DOHH2 (cell line): ENCODE measurements around the gene FAM181A.

Source experiments
- H3F3A ChIP-seq: fragments of 200-600 bp; sonication (generic), shearing (Covaris generic); 2 replicates; pipeline ENCODE4 v1.6.0; 2016; ENCODE audit warnings: antibody characterized with exemption, mild to moderate bottlenecking; ENCODE audit not compliant: control insufficient read depth, insufficient read depth
- H3K27ac ChIP-seq: fragments of 200-600 bp; sonication (generic); 2 replicates; pipeline ENCODE4 v1.5.1; 2014; ENCODE audit warnings: low read depth, mild to moderate bottlenecking, low read length, moderate library complexity
- H3K27me3 ChIP-seq: fragments of 200-600 bp; sonication (generic); 2 replicates; pipeline ENCODE4 v1.6.1; 2014; ENCODE audit warnings: mild to moderate bottlenecking, low read length, mixed read lengths; ENCODE audit not compliant: control insufficient read depth
- H3K36me3 ChIP-seq: fragments of 200-600 bp; sonication (generic); 2 replicates; pipeline ENCODE4 v1.6.1; 2014; ENCODE audit warnings: mild to moderate bottlenecking, low read length, moderate library complexity, mixed read lengths; ENCODE audit not compliant: control insufficient read depth
- H3K4me1 ChIP-seq: fragments of 200-600 bp; sonication (generic); 2 replicates; pipeline ENCODE4 v1.6.1; 2014; ENCODE audit warnings: mild to moderate bottlenecking, low read length, mixed read lengths; ENCODE audit not compliant: control insufficient read depth
- H3K4me2 ChIP-seq: fragments of 200-600 bp; sonication (generic); 2 replicates; pipeline ENCODE4 v1.6.0; 2014; ENCODE audit warnings: mild to moderate bottlenecking, low read length, moderate library complexity
- H3K4me3 ChIP-seq: fragments of 200-600 bp; sonication (generic); 2 replicates; pipeline ENCODE4 v1.5.1; 2014; ENCODE audit warnings: mild to moderate bottlenecking, low read length, mixed read lengths
- H3K79me2 ChIP-seq: fragments of 200-600 bp; sonication (generic); 2 replicates; pipeline ENCODE4 v1.6.1; 2014; ENCODE audit warnings: mild to moderate bottlenecking, low read length, mixed read lengths; ENCODE audit not compliant: control insufficient read depth
- H3K9me2 ChIP-seq: fragments of 200-600 bp; sonication (generic); replicated peaks from 2 replicates; pipeline ENCODE4 v1.6.1; 2014; ENCODE audit warnings: mild to moderate bottlenecking, low read length, mixed read lengths; ENCODE audit not compliant: control insufficient read depth
- H3K9me3 ChIP-seq: fragments of 200-600 bp; sonication (generic); 2 replicates; pipeline ENCODE4 v1.6.1; 2014; ENCODE audit warnings: antibody characterized with exemption, low read length, mixed read lengths; ENCODE audit not compliant: control insufficient read depth, insufficient read depth
- H4K20me1 ChIP-seq: fragments of 200-600 bp; sonication (generic); 2 replicates; pipeline ENCODE4 v1.6.0; 2014; ENCODE audit warnings: low read depth, mild to moderate bottlenecking, antibody characterized with exemption, low read length, moderate library complexity; ENCODE audit not compliant: control insufficient read depth, insufficient read depth
- CTCF ChIP-seq: fragments of 200-600 bp; sonication (generic); IDR thresholded peaks from one replicate; pipeline ENCODE4 v1.5.1; 2014; ENCODE audit warnings: antibody characterized with exemption, mild to moderate bottlenecking, low read depth, low read length; ENCODE audit not compliant: poor library complexity, severe bottlenecking
- EZH2phosphoT487 ChIP-seq: fragments of 200-600 bp; sonication (generic); IDR thresholded peaks from 2 replicates; pipeline ENCODE4 v1.6.1; 2017; ENCODE audit warnings: borderline replicate concordance, mild to moderate bottlenecking, antibody characterized with exemption, low read length, moderate library complexity, mixed read lengths

FAM181A gene

GRCh38 chr14:93879362-93879983 is 47.7 kb upstream of the FAM181A start:
- H3K27me3 ChIP-seq: no peaks in the 10 kb centered on the region
- H3K4me2 ChIP-seq: no peak overlapping the region
- no peaks in the 10 kb centered on the region for H3F3A ChIP-seq
- no peaks in the 10 kb centered on the region for H3K9me2 ChIP-seq
- H3K27ac ChIP-seq: no peak overlapping the region
- H3K4me3 ChIP-seq: no peak overlapping the region
- no peaks in the 10 kb centered on the region for H3K79me2 ChIP-seq
- TF ChIP-seq CTCF (no peak), EZH2phosphoT487 (no peak)
- H3K36me3 ChIP-seq: no peaks in the 10 kb centered on the region
- H4K20me1 ChIP-seq: no peaks in the 10 kb centered on the region
- no peaks in the 10 kb centered on the region for H3K4me1 ChIP-seq
- H3K9me3 ChIP-seq: no peaks in the 10 kb centered on the region

DNA sequence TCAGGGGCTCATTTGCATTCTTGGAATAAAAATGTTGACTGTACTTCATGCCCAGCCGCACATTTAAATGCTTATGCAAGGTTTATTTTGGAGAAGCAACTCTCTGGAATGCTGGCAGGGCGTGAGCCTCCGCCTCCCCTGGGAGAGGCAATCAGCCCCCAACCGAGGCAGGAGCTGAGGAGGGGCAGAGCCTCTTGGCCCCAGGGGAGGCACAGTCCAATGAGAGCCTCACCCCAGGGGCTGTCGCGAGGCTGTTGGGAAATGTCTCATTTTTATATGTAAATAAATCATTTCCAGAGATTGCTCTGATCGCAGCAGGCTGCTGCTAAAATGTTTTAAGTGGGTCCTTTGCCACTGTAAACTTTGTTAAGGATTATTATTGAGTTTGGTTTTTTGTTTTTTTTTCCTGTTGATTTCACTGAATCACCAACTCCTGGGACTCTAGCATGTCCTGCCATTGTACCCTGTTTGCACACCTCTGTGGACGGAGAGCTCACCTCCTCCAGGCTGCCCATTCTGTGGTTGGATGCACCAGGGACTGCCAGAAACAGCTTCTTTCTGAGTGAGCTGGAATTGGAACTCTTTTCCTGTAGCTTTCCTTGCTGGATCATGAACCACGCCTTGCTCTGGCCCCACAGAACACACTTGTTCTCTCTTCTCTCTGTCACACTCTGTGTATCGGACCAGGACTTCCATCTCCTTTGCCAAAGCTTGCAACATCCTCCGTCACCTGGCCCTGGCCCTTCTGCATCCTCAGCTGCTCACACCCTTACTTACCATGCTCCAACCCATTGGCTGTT is 46.9 kb upstream of the FAM181A start:
- no peaks in the 10 kb centered on the region for H3K27me3 ChIP-seq
- H3K4me1 ChIP-seq: no peaks in the 10 kb centered on the region
- H3K9me3 ChIP-seq: no peaks in the 10 kb centered on the region
- TF ChIP-seq CTCF (no peak), EZH2phosphoT487 (no peak)
- H3F3A ChIP-seq: no peaks in the 10 kb centered on the region
- no peaks in the 10 kb centered on the region for H4K20me1 ChIP-seq
- H3K36me3 ChIP-seq: no peaks in the 10 kb centered on the region
- H3K4me3 ChIP-seq: no peak overlapping the region
- H3K4me2 ChIP-seq: no peak overlapping the region
- no peak overlapping the region for H3K27ac ChIP-seq
- H3K9me2 ChIP-seq: no peaks in the 10 kb centered on the region
- no peaks in the 10 kb centered on the region for H3K79me2 ChIP-seq

DNA sequence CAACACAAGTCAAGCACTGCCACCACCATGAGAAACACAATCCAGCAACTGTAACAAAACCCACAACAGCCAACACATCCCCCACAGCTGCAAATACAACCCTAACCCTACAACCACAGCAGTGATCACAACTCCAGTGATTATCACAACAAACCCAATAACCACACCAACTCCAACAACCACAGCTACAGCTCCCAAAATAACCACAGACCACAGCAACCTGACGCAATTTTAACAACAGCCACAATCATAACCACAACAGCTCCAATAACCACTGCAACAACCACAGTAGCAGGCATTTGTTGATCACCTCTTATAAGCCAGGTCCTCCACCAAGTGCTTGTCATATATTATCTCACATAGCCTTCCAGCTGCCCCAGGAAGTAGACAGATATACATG is 42.2 kb upstream of the FAM181A start:
- no peaks in the 10 kb centered on the region for H4K20me1 ChIP-seq
- no peaks in the 10 kb centered on the region for H3K9me3 ChIP-seq
- no peak overlapping the region for H3K27ac ChIP-seq
- TF ChIP-seq EZH2phosphoT487: no peak
- TF ChIP-seq CTCF: no peak
- no peaks in the 10 kb centered on the region for H3F3A ChIP-seq
- H3K4me2 ChIP-seq: no peak overlapping the region
- H3K4me3 ChIP-seq: no peak overlapping the region
- H3K9me2 ChIP-seq: no peaks in the 10 kb centered on the region
- H3K36me3 ChIP-seq: no peaks in the 10 kb centered on the region
- no peaks in the 10 kb centered on the region for H3K4me1 ChIP-seq
- no peaks in the 10 kb centered on the region for H3K79me2 ChIP-seq
- peaks cover 4% of the 10 kb centered on the region for H3K27me3 ChIP-seq
